ENCODE measurements around the gene ARMC2.

The ARMC2 gene

GRCh38 chr6:108873971-108874370, 25.7 kb downstream of the ARMC2 start:
- H3K4me1 ChIP-seq (ENCODE audit: insufficient read depth, low read length, severe bottlenecking), result no peaks in the 10 kb centered on the region
- no peaks in the 10 kb centered on the region for H3K36me3 ChIP-seq (ENCODE audit: insufficient read depth, low read length)
- no peak overlapping the region for H3K27ac ChIP-seq (ENCODE audit: low read depth, low read length, poor library complexity, severe bottlenecking)
- H3K4me3 ChIP-seq (ENCODE audit: low read depth, low read length, poor library complexity, severe bottlenecking), result no peak overlapping the region
- no peaks in the 10 kb centered on the region for H3F3A ChIP-seq (ENCODE audit: insufficient read depth, low read length)
- H3K9ac ChIP-seq (ENCODE audit: low read length), result no peak overlapping the region
- H3K4me2 ChIP-seq (ENCODE audit: low read length), result no peak overlapping the region
- H3K79me2 ChIP-seq (ENCODE audit: insufficient read depth, low read length), result no peaks in the 10 kb centered on the region
- no peaks in the 10 kb centered on the region for H3K27me3 ChIP-seq (ENCODE audit: insufficient read depth, low read length)
- H4K20me1 ChIP-seq (ENCODE audit: insufficient read depth, low read length), result no peaks in the 10 kb centered on the region
- TF ChIP-seq, protein P1, sequence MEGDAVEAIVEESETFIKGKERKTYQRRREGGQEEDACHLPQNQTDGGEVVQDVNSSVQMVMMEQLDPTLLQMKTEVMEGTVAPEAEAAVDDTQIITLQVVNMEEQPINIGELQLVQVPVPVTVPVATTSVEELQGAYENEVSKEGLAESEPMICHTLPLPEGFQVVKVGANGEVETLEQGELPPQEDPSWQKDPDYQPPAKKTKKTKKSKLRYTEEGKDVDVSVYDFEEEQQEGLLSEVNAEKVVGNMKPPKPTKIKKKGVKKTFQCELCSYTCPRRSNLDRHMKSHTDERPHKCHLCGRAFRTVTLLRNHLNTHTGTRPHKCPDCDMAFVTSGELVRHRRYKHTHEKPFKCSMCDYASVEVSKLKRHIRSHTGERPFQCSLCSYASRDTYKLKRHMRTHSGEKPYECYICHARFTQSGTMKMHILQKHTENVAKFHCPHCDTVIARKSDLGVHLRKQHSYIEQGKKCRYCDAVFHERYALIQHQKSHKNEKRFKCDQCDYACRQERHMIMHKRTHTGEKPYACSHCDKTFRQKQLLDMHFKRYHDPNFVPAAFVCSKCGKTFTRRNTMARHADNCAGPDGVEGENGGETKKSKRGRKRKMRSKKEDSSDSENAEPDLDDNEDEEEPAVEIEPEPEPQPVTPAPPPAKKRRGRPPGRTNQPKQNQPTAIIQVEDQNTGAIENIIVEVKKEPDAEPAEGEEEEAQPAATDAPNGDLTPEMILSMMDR (IDR thresholded peaks at IDR 0.05; ENCODE audit: low read length), result no peak
- no peaks in the 10 kb centered on the region for H3K9me3 ChIP-seq (ENCODE audit: low read length)
- H2AFZ ChIP-seq (ENCODE audit: low read length), result no peak overlapping the region
- H3K9me2 ChIP-seq (ENCODE audit: low read depth, low read length), result no peaks in the 10 kb centered on the region

GRCh38 chr6:108874470-108875160, 26.4 kb downstream of the ARMC2 start:
- Histone ChIP-seq H4K20me1 (ENCODE audit: insufficient read depth, low read length) (no peaks in the 10 kb centered on the region), H3K27me3 (ENCODE audit: insufficient read depth, low read length) (no peaks in the 10 kb centered on the region), H3K36me3 (ENCODE audit: insufficient read depth, low read length) (no peaks in the 10 kb centered on the region), H3F3A (ENCODE audit: insufficient read depth, low read length) (no peaks in the 10 kb centered on the region), H3K9me3 (ENCODE audit: low read length) (no peaks in the 10 kb centered on the region), H3K9me2 (ENCODE audit: low read depth, low read length) (no peaks in the 10 kb centered on the region), H3K4me2 (ENCODE audit: low read length) (no peak overlapping the region), H3K27ac (ENCODE audit: low read depth, low read length, poor library complexity, severe bottlenecking) (no peak overlapping the region), H3K9ac (ENCODE audit: low read length) (no peak overlapping the region), H3K79me2 (ENCODE audit: insufficient read depth, low read length) (no peaks in the 10 kb centered on the region), H3K4me1 (ENCODE audit: insufficient read depth, low read length, severe bottlenecking) (no peaks in the 10 kb centered on the region), H3K4me3 (ENCODE audit: low read depth, low read length, poor library complexity, severe bottlenecking) (no peak overlapping the region), H2AFZ (ENCODE audit: low read length) (no peak overlapping the region)
- TF ChIP-seq EZH2 (IDR thresholded peaks at IDR 0.05; ENCODE audit: borderline replicate concordance, low read length), result no peak

- no peaks in the 10 kb centered on the region for H3K36me3 ChIP-seq (ENCODE audit: insufficient read depth, low read length)
- no peaks in the 10 kb centered on the region for H3K4me1 ChIP-seq (ENCODE audit: insufficient read depth, low read length, severe bottlenecking)
- H3F3A ChIP-seq (ENCODE audit: insufficient read depth, low read length), result no peaks in the 10 kb centered on the region
- no peak overlapping the region for H3K27ac ChIP-seq (ENCODE audit: low read depth, low read length, poor library complexity, severe bottlenecking)
- H3K4me2 ChIP-seq (ENCODE audit: low read length), result no peak overlapping the region
- no peak for TF ChIP-seq EZH2 (IDR thresholded peaks at IDR 0.05; ENCODE audit: borderline replicate concordance, low read length)
- TF ChIP-seq, protein P1 (IDR thresholded peaks at IDR 0.05; ENCODE audit: low read length), result no peak
- H3K79me2 ChIP-seq (ENCODE audit: insufficient read depth, low read length), result no peaks in the 10 kb centered on the region
- H4K20me1 ChIP-seq (ENCODE audit: insufficient read depth, low read length), result no peaks in the 10 kb centered on the region
- no peak overlapping the region for H2AFZ ChIP-seq (ENCODE audit: low read length)
- H3K9ac ChIP-seq (ENCODE audit: low read length), result no peak overlapping the region
- no peaks in the 10 kb centered on the region for H3K9me3 ChIP-seq (ENCODE audit: low read length)
- H3K27me3 ChIP-seq (ENCODE audit: insufficient read depth, low read length), result no peaks in the 10 kb centered on the region
- H3K9me2 ChIP-seq (ENCODE audit: low read depth, low read length), result no peaks in the 10 kb centered on the region
- no peak overlapping the region for H3K4me3 ChIP-seq (ENCODE audit: low read depth, low read length, poor library complexity, severe bottlenecking)
Measured at GRCh38 chr6:108875161-108875555, 26.9 kb downstream of the ARMC2 start.

Measured in OCI-LY1 (cell line).